Embryonic facial prominence (tissue), 1 donor: ENCODE data around the gene EFEMP1.

Source experiments
- DNase-seq: peaks from one replicate; pipeline ENCODE4 v3.0.0-alpha.2; 2016; ENCODE audit errors: extremely low spot score

The EFEMP1 gene, protein sequence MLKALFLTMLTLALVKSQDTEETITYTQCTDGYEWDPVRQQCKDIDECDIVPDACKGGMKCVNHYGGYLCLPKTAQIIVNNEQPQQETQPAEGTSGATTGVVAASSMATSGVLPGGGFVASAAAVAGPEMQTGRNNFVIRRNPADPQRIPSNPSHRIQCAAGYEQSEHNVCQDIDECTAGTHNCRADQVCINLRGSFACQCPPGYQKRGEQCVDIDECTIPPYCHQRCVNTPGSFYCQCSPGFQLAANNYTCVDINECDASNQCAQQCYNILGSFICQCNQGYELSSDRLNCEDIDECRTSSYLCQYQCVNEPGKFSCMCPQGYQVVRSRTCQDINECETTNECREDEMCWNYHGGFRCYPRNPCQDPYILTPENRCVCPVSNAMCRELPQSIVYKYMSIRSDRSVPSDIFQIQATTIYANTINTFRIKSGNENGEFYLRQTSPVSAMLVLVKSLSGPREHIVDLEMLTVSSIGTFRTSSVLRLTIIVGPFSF

DNA sequence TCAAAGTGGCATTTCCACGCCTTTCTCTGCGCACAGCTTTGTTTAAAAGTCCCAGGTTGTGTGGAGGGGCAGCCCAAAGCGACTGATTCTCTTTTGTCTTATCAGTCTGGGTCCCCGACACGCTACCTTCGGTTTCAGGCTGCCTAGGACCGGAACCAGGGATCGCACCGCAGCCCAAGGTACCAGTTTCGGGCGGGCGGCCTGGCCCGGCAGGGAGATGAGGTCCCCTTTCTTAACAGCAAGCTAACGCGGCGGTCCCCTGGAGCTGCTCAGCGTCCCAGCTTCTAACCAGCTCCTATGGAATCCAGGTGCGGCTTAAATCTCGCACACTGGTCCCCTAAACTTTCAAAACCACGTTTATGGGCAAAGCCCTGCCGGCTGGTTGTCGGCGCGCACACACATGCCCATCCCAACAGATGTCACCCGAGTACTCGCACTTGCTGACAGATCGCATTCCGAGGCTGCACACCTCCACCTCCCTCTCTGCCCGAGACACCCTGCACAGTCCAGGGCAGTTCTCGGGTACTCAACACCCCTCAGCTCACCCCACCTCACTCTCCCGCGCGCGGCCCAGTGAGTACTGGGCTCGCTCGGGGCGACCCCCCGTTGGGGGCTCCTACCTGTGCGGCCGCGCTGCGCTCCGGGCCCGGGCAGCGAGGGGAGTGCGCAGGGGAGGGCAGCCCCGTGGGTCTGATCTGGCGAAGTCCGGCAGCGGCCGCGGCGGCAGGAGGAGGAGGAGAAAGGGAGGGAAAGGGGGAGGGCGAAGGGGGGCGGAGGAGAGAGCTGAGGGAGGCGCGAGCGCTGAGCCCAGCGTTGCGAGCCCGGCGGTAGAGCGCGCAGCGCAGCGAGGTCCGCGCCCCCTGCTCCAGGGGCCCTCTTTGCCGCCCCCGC is at the start of gene EFEMP1:
Gene EFEMP1 (minus strand): TSS at position 692 of the 891 bp plus-strand sequence. CDS start 1,342 bp downstream, outside the sequence.
- DNase-seq = no peak

DNA sequence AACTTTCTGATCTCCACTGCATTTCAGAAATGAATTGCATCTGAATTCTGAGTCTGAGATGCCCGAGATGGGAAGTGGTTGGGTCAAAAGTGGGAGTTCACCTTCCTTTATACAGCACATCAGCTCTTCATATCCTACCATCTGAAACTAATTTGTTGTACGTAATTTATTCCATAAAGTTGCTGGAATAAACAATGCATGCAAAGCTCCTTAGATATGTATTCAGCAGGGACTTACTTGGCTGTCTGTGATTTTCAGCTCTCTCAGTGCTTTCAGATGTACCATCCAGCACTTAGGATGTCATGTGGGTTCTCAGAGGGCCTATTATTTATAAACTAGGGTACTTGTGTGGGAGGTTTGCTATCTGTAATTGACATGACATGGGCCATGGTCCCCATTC is 46.9 kb upstream of the EFEMP1 start:
- peak; percentile 26 for DNase-seq

DNA sequence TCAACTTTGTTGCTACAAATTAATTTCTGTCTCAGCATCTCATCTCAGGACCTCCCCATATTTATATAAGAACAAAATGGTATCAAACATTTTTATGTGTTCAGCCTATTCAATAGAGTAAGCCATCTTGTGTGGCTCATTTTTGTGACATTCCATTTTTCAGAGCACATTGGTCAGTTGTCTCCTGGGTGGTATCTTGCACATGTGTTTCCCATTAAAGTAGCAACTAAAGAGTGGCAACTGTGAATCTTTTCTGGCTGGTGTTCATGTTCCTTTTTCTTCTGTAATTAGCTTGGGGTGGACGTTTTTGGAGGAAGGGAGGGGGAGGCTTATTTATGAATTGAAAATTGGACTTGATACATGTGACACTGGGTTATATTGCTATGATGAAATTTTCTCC is 45.4 kb upstream of the EFEMP1 start:
- no peak for DNase-seq

GRCh38 chr2:55966401-55967118 is 43.0 kb upstream of the EFEMP1 start:
- DNase-seq = no peak

GRCh38 chr2:55965966-55966365 is 42.4 kb upstream of the EFEMP1 start:
- DNase-seq = no peak

- no peak for DNase-seq
Observed at GRCh38 chr2:55965276-55965675, 41.7 kb upstream of the EFEMP1 start.

DNA sequence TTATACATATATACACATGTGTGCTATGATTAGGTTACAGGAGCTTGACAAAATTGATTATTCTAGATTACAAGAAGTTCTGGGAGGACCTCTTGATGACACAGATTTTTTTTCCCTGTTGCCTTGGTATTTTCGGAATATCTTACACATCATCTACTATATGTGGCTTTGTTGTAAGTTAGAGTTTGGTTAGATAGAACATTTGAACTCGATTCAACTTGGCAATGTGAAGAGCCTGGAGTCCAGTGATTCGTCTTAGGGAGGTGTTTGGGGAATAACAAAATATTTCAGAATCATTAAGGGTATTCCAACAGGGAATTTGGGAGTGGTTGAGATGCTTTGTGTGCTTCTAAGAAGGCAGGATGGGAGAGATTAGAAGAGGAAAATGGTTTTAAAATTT is 39.3 kb upstream of the EFEMP1 start:
- DNase-seq = no peak

GRCh38 chr2:55961318-55961911 is 37.8 kb upstream of the EFEMP1 start:
- no peak for DNase-seq

- no peak for DNase-seq
Observed at GRCh38 chr2:55958756-55959155, 35.2 kb upstream of the EFEMP1 start.

GRCh38 chr2:55957142-55957541 is 33.6 kb upstream of the EFEMP1 start:
- no peak for DNase-seq

DNA sequence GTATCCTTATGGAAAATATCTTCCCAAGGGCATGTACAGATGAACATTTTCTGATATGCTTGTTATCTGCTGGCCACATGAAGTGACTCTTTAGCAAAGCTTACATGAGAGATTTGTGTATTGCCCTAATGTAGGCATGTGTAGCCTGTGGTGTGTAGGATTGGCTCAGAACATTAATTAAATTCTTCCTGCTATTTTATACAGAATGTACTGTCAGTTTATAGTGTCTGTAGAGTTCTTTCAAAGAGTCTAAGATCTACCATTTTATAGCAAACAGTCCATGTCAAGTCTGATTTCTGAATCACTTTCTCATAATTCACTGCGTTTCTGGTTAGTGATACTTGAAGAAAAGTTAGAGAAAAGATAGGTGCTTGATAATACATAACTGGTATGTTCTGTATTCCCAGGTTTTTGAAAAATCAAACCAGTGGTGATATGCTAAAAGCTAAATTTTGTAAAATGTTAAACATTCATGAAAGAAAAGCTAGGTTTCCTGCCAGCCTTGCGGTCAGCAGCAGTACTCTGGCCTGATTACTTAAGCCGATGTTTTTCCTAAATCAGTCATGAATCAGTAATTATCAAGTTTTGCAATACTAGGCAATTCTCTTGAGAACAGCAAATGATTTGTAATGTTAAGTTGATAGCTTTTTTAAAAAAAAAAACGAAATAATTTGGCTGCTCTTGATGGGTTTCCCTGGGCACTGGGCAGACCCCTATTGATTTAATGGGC is 30.9 kb upstream of the EFEMP1 start:
- no peak for DNase-seq

DNA sequence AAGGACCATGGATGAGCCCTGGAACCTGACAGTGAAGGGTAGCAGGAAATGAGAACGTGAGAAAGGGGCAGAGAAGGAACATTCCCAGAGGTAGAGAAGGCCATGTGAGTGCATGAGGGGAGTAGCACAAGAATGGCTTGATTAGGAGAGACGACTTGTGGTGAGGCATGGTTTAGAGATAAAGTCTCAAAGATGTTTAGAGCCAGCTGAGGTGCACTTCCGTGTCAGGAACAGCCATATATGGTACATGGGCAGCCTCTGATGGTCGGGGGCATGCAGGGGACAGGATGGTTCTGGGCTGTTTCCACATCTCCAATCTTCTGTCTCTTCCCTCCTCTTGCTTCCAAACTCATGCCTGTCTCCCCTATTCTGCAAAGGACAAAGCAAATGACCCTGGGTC is 28.8 kb upstream of the EFEMP1 start:
- DNase-seq = no peak

GRCh38 chr2:55951533-55951932 is 28.0 kb upstream of the EFEMP1 start:
- no peak for DNase-seq

- no peak for DNase-seq
Observed at GRCh38 chr2:55949613-55950012, 26.0 kb upstream of the EFEMP1 start.

DNA sequence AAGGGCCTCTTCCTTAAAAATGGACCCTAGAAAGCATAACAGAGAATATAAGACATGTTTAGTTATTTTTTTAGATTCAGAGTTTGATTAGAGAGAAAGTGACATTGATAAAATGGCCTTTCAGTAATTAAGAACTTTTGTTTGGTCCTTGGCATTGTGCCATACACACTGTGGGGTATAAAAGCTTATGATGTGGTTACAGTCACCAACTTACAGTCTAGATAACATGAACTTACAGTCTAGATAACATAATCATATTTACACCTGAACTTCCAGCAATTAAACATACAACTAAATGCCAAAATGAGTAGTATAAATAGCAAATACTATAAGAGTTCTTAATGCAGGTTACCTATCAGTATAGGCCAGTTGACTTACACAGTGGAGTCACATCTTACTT is 25.6 kb upstream of the EFEMP1 start:
- DNase-seq = no peak

- DNase-seq = no peak
Observed at GRCh38 chr2:55948176-55948923, 24.8 kb upstream of the EFEMP1 start.

- DNase-seq = no peak
Observed at GRCh38 chr2:55947752-55948151, 24.2 kb upstream of the EFEMP1 start.

GRCh38 chr2:55946793-55947192 is 23.2 kb upstream of the EFEMP1 start:
- no peak for DNase-seq

GRCh38 chr2:55943466-55943865 is 19.9 kb upstream of the EFEMP1 start:
- no peak for DNase-seq

DNA sequence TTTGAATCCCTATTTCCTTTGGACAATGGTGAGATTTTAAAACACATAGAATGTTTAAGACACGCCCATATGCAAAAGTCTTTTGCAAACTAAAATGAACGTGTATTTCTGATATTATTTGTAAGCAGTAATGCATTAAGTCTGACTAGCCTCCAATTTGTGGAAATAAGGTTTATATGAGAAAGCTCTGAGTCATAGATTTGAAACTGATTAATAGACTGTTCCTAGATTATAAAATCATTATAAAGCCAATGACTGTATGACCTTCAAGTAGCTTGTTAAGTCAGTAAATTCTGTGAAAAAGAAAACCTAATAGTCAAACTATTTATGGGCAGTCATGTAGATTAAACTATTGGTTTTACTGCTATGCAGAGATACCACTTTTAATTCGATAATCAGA is 12.8 kb upstream of the EFEMP1 start:
- no peak for DNase-seq
